HG02610 (cell line): Measurements from ENCODE around the gene SIRT2.
"Not testable (repeated sequence)": the region's sequence is repeated elsewhere in the genome, so short reads cannot be mapped to it uniquely, and the experiment has no call there.

ENCODE experiments used
- ATAC-seq: cut with Tn5 transposase; IDR thresholded peaks from one replicate; pipeline ENCODE4 v1.9.1; 2021; ENCODE audit warnings: mild to moderate bottlenecking, moderate library complexity; ENCODE audit not compliant: unreplicated experiment

SIRT2 gene

DNA sequence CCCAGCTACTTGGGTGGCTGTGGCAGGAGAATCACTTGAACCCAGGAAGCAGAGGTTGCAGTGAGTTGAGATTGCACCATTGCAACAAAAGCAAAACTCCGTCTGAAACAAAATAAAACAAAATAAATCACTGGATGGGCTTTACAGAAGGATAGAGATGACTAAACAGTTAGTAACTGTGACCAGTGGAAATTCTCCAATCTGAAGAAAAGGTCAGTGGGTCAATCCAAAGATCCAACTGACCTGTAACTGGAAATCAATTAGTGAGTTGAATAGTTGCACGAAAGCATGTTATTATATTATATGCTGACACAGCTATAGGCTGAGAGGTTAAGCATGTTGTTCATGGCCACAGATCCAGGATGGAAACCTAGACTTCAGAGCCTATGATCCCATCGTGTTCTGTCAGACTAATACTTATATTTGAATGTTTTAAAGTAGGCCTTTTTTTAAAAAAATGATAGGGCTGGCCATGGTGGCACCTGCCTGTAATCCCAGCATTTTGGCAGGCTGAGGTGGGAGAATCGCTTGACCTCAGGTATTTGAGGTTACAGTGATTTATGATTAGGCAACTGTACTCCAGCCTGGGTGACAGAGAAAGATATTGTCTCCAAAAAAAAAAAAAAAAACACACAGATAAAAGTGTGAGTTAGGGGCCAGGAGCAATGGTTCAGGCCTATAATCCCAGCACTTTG, 69.2 kb downstream of the SIRT2 start:
- ATAC-seq = no peak

DNA sequence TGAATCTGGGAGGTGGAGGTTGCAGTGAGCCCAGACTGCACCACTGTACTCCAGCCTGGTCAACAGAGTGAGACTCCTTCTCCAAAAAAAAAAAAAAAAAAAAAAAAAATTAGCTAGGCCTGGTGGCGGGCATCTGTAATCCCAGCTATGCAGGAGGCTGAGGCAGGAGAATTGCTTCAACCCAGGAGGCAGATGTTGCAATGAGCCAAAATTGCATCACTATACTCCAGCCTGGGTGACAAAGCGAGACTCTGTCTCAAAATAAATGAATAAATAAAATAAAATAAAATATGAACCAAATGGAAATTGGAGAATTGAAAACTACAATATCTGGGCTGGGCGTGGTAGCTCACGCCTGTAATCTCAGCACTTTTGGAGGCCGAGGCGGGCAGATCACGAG, 70.2 kb downstream of the SIRT2 start:
- not testable (repeated sequence) for ATAC-seq
